Stimulated activated CD4-positive, alpha-beta T cell treated with anti-CD3 and anti-CD28 coated beads, TNF-alpha, amount 100 ng/mL, for 4 hours (primary cell): ENCODE data around the gene DUSP16.
A peak's percentile ranks its signal among the peaks of the same experiment; 100 is the strongest.
"Not testable (repeated sequence)": the region's sequence is repeated elsewhere in the genome, so short reads cannot be mapped to it uniquely, and the experiment has no call there.

Experiments
- DNase-seq, 3 experiments: peaks; one replicate each; pipeline ENCODE4 v3.0.0-alpha.2; 2020; ENCODE audit warnings: low read depth in 3 of 3

Gene DUSP16

DNA sequence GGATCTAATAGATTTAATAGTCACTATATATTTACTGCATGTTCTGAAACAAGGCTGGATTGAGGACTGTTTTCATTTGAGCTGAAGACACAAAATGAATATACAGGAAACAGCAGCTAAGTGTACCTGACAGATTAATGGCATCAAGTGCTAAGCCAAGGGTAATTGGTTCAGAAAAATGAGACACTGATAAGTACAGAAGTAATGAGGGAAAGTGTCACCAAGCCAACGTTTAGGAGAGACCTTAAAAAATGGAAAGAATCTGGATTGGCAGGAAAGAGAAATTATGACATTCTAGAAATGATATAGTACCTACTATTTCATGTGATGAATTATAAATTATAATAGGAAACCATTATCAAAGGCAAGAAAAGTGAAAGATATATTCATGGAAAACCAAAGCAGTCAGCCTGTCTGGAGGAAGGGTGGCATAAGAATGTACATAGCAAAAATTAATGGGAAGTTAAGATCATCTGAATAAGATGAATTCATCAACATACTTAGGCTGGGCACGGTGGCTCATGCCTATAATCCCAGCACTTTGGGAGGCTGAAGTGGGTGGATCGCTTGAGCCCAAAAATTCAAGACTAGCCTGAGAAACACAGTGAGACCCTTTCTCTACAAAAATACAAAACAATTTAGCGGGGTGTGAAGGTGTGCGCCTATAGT, 21.0 kb upstream of the DUSP16 start:
- DNase-seq = no peak

DNA sequence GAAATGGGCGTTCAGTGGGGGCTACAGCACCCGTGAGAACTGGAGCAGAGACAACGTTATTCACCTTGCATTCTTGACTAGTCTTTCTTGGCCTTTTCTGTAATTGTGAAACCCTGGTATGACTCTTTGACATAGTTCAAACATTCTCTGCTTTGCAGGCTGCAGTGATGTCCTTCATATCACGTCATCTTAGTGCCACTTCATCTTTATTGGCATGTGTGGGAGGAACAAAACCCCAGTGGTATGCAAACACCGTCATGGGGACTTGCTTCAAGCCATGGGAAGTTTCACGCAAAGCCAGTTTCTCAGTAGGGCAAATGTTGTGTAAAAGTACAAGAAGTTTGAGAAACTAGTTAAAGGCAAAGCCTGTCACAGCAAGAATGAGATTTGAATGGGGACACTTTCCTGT, 20.2 kb upstream of the DUSP16 start:
- no peak for DNase-seq

DNA sequence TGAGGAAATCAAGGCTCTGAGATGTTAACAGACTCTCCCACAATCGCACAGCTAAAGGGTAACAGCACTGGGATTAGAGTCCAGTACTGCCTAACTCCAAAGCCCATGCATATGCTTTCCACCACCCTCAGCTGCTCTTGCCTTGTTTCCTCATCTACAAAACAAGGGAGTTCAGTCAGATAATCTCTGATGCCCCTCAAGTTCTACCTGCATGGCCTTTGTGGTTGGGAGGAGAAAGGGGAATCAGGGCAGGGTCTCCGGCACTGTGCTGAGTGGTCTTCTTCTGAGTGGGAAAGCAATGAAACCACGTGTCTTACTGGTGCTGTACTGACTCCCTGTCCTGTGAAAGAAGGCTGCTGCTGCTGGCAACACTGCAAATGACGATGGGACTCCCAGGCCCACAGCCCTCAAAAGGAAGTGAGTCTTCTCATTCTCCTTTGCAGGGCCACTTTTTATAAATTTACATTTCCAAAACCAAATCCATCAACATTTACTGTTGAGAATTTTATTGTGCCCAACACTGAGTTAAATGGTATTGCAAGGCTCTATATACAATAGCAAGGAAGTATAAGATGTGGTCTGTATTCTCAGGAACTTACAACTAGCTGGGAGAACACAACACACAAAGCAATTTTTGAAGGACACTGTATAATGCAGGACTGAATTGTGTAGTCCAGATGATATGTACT, 19.7 kb upstream of the DUSP16 start:
- DNase-seq = no peak

DNA sequence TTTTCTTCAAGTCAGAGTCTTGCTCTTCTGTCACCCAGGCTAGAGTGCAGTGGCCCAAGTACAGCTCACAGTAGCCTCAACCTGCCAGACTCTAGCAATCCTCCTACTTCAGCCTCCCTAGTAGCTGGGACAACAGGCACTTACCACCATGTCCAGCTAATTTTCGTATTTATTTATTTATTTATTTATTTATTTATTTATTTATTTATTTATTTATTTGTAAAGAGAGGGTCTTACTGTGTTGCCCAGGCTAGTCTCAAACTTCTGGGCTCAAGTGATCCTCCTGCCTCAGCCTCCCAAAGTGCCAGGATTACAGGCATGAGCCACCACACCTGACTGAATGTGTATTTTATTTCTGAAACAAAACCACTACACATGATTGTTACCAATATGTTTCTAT, 18.1 kb upstream of the DUSP16 start:
- not testable (repeated sequence) for DNase-seq

DNA sequence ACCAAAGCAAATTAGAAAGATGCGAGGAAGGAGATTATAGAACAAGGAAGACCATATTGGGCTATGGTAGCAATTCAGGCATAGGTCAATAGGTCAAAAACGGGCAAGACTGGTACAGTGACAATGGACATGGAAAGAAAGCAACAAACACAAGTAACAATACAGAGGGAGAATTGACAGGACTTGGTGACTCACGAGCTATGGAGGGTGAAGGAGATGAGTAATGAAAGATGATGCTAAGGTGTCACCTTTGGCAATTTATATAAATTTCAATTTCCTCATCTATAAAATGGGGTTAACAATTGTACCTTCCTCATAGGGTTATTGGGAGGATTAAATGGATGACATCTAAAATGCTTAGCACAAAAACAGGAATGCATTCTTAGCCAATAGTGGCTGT, 15.1 kb upstream of the DUSP16 start:
- no peak for DNase-seq

DNA sequence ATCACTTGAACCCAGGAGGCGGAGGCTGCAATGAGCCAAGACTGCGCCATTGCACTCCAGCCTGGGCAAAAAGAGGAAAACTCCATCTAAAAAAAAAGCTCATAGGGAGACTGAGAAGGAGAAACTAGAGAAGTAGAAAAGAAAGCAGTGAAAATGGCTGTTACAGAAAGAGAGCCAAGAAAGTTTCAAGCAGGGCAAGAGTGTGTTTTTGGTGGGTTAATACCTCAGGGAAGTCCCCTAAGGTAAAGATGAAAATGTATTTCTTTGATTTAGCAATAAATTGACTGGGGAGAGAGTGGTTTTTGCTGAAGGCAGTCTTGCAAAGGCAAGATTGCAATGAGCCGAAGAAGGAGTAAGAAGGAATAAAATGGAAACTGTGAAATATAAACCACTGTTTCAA, 10.0 kb upstream of the DUSP16 start:
- no peak for DNase-seq

DNA sequence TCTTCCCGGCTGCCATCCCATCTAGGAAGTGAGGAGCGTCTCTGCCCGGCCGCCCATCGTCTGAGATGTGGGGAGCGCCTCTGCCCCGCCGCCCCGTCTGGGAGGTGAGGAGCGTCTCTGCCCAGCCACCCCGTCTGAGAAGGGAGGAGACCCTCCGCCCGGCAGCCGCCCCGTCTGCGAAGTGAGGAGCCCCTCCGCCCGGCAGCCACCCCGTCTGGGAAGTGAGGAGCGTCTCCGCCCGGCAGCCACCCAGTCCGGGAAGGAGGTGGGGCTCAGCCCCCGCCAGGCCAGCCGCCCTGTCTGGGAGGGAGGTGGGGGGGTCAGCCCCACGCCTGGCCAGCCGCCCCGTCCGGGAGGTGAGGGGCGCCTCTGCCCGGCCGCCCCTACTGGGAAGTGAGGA, 3.3 kb upstream of the DUSP16 start:
- DNase-seq = not testable (repeated sequence)

DNA sequence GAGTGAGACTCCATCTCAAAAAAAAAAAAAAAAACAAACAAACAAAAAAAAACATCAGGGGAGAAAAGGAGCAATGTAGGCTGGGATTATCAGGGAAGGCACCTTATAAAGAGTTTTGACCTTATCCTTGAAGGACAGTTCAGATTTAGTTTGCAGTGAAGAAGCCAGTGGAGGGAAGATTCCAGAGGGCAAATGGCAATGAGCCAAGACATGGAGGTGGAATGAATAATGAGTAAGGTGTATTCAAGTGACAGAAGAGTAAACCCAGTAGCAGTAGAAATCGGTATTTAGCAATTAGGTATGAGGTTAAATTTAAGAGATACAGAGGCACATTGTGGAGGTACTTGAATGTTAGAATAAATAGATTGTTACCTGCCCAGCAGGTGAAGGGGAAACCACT, 2.2 kb upstream of the DUSP16 start:
- no peak for DNase-seq

DNA sequence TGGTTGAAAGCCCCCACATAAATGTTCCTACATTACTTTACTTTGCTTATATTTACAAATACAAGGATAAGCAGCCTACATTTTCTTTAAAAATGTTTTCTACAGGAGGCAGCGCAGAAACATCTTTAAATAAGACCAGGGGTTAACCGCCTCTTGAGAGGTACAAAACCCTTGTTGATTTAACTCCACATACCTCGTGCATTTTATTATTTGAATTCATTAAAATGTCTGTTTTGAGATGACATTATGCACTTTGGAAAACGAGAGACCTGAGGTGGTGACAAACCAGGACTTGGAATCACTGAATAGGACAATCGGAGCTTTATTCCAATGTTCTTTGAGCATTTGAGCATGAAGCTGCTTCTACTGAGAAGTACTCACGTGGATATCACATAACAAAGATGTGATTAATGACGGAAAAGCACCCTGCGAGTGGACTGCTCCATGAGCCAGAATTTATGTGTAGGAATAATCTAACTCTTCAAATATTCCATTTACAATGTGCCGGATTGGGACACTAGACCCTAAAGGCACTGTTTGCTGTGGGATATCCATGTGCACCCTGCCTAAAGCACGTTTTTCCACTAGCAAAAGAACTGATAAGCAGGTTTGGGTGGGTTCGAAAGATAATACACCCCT, 746 bp upstream of the DUSP16 start:
- DNase-seq = no peak

DNA sequence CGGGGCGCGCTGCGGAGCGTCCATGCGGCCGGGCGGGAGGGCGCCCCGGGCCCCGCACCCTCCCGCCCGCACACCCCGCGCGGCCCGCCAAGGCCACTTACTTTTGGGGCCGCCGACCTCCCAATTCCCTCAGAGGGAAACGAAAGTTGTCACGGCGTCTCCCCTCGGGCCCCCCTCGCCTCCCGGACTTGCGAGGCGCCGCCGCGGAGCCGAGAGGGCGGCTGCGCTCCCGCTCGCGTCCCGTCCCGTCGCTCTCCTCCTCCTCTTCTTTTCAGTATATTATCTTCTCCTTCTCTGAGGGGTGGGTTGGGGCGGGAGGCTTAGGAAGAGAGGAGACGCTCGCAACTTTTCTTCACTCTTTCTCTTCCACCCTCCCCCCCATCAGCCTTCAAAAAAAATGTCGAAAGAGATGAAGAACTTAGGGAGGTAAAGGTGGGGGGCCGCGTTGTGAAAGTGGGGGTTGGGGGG, 613 bp downstream of the DUSP16 start:
- peak in 2 of 3 experiments; percentile 8 to 9 for DNase-seq

DNA sequence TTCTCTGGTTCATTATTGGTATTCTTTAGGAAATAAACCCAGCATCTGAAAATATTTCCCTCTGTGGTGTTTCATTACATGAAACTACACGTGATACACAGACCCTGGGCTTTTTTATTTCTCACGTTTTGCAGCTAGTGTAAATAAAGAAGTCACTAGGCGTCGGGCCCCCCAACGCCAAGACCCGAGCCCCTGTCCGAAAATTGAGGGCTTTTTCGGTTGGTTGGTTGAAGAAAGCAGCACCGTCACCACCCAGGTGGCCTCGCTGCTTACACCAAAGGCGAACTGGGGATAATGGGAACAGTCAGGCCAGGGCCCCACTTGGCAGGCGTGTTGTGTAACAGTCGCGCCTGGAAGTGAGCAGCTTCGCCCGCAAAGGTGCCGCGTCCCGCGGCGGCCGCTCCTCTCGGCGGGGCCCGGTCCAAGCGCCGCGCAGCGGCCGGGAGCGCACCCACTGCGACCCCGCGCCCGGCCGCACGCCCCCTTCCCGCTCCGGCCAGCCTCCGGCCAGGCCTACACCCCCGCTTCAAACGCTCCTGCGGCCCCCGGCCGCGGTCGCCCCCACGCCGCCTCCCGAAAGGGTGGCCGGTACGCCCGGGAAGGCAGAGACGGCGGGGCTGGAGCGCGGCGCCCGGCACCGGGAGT, 1.2 kb downstream of the DUSP16 start:
- peak; percentile 12 to 25 (median 13) for DNase-seq

DNA sequence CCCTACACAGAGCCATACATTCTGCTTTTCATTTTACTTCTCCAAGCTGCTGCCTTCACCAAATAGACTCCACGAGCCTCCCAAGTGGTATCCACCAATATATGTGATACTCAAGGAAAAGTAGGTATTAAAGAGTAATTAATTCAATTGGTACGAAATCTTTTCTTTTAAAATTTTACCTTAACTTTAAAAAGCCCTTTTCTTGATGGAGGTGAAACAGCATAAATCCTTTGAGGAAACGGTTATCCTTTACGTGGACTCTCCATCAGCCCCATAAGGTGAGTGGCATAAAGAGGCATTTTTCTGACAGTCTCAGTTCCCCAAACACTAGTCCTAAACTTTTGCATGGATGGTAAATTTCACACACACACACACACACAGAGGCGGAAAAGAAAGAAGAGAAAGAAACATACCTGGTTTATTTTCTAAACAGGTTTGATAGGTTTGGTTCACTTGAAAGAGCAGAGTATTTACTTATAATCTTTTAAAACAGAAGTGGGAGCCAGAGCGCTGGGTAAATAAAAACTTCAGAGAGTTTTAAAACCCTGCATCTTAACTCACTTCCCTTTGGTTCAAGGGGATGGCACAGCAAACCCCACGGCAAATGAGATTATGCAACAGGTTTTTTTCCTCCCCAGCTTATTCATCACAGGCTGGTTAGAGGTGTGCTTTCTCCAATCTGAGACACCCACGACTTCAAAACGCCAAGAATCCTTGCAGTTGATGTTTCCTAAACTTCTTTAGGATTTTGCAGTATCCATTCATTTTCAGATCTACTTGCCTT, 1.9 kb downstream of the DUSP16 start:
- DNase-seq = peak in 2 of 3 experiments; percentile 21 to 40

DNA sequence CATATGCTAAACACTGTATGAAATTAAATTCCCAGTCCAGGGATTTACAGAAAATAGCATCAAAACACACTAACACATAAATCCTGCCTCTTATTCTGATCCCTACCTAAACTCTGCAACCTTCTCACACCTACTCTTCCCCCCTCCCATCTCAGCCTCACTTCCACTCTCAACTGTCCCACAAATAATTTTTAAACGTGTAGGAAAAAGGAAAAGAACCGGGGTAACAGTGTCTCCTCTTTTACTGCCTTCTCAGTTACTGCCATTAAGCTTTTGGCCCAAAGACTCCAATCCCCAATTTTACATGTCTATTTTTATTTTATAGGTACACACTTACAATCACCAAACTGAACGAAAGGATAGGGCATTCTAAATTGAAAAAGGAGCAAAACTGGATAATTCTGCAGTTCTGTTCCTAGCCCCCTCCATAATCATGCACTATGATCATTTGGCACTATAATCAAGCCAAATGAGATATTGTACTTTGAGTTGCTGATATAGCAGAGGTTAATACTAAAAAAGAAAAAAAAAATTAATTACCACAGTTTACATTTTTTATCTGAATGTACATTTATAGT, 2.9 kb downstream of the DUSP16 start:
- no peak for DNase-seq

DNA sequence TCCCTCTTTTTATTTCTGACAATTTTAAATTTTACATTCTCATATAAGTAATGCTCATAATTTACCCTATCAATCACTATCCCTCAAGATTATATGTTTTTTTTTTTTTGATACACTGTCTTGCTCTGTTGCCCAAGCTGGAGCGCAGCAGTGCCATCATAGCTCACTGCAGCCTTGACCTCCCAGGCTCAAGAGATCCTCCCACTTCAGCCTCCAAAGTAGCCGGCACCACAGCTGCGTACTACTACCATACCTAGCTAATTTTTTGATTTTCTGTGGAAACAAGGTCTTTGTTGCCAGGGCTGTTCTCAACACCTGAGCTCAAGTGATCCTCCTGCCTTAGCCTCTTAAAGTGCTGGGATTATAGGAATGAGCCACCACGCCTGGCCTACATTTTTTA, 4.4 kb downstream of the DUSP16 start:
- no peak for DNase-seq

DNA sequence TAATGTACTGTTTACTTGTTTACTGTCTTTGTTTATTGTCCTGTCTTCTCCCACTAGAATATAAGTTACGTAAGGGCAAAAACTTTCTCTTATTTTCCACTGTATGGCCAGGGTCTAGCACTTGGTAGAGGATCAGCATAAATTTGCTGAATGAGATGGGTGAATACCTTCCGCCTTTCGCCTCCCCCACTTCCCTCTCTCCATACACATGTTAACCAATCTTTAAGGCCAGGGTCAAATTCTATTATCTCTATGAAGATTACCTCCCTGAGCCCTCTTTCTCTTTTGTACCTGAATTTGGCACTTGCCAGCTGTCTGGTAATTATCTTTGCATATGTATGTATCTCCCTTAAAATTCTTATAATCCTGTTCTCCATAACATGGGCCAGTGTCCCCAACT, 4.9 kb downstream of the DUSP16 start:
- no peak for DNase-seq

DNA sequence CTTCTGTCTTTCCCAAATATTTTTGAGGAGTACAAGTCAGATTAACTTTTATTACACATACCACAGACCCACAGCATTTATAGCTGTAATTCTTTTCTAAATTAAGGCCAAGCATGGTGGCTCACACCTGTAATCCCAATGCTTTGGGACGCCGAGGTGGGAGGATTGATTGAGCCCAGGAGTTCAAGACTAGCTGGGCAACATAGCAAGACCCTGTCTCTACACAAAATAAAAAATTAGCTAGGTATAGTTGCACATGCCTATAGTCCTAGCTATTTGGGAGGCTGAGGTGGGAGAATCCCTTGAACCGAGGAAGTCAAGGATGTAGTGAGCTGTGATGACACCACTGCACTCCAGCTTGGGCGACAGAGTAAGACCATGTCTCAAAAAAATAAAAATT, 7.0 kb downstream of the DUSP16 start:
- no peak for DNase-seq

DNA sequence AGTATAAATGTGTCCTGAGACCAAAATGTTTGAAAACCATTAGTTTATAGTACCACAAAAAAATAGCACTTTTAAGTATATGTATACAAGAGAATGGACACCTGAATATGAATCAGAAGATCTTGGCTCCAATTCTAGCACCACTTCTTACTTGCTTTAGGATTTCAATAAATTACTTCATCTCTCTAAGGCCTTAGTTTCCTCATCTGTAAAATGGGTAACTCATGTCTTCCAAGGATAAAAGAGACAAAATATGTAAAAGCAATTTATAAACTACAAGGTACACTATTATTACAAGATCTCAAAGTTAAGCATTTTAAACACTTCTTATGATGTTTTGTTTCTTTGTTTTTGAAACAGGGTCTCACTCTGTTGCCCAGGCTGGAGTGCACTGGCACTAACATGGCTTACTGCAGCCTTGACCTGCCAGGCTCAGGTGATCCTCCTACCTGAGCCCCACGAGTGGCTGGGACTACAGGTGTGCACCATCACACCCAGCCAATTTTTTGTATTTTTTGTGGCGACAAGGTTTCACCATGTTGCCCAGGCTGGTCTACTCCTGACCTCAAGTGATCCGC, 9.4 kb downstream of the DUSP16 start:
- DNase-seq = no peak

DNA sequence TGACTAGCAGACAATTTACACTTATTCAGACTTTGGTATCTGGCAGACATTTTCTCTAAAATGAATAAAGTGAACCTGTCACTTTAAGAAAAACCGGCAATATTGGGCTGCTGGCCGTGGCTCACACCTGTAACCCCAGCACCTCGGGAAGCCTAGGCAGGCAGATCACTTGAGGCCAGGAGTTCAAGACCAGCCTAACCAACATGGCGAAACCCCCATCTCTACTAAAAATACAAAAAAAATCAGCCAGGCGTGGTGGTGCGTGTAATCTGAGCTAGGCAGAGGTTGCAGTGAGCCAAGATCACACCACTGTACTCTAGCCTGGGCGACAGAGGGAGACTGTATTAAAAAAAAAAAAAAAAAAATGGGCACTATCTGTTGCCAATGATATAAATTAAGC, 11.5 kb downstream of the DUSP16 start:
- DNase-seq = no peak

DNA sequence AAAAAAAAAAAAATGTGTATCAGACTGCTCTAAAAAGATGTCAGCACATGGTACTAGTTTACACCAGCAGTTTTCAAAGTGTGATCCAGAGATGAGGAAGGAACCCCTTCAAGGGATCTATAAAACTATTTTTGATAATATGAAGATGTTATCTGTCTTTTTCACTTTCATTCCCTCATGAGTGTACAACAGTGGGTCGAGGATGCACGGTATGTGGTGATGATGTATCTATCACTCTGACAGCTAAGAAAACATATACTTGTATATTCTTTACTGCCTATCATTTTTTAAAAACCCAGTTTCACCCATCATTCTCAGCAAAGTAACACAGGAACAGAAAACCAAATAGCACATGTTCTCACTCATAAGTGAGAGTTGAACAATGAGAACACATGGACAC, 12.4 kb downstream of the DUSP16 start:
- no peak for DNase-seq

DNA sequence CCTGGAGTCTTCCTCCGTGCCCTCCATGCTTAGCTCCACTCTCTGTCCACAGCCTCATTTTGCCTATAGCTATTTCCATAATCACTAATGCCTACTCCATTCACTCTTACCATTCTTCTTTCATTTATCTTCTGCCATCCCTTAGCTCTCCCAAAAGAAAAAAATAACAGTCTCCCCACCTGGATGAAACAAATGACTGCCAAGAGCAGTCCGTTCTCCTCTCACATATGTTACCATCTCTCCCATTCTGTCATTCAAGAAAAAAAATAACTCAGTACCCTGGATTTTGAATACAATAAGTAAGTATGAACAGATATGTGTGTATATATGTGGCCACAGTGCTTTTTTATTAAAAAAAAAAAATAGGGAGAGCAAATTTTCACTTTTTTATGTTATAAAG, 13.2 kb downstream of the DUSP16 start:
- DNase-seq = no peak

DNA sequence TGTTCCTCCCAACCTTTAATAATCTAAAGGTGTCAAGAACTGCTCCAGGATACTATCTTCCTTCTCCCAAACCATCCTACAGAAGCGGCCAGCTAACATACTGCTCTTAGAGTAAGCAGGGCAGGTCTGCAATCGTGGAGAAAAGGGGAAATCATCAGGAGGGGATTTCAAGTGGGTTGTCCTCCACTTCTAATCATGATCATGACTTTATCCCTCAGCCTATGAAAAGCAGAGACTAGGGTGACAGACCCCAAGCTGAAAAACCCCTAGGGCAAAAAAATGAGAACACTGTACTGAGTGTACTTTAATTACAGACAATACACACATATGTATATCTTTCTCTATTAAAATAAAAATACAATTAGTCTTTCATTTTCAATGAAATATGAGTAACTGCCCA, 13.9 kb downstream of the DUSP16 start:
- no peak for DNase-seq
